Cardiac septum (tissue), 1 donor: ENCODE data around the gene DRD5. TPM values are rescaled to one million over a fixed set of nuclear protein-coding genes. Genes with fewer than 3 reads are reported as not detected.
"Not testable (repeated sequence)": the region's sequence is repeated elsewhere in the genome, so short reads cannot be mapped to it uniquely, and the experiment has no call there.

Experiments used
- DNase-seq: peaks from one replicate; pipeline ENCODE4 v3.0.0-alpha.2; 2020; ENCODE audit warnings: low spot score
- intact Hi-C: fragments of 100-400 bp; cut with DNase I; formaldehyde crosslinking; loops from one replicate; pipeline ENCODE4 v1.14.0; 2022
- long read RNA-seq: library from polyadenylated mRNA; unstranded; transcript quantifications from one replicate; pipeline ENCODE4 v2.0.0, GENCODE V29; 2021
- total RNA-seq: library from RNA; stranded (reverse); fragmentation: NEBNext Ultra II Directional; extraction: Animal tissue kit (Norgen Biotek cat#: 25700); gene quantifications from one replicate; pipeline ENCODE4 v1.2.1, GENCODE V29; 2021
- donor health status: DM: no; HTN: no; CAD: no.

Gene DRD5
- total RNA-seq: not detected
- long read RNA-seq: 0 reads

DNA sequence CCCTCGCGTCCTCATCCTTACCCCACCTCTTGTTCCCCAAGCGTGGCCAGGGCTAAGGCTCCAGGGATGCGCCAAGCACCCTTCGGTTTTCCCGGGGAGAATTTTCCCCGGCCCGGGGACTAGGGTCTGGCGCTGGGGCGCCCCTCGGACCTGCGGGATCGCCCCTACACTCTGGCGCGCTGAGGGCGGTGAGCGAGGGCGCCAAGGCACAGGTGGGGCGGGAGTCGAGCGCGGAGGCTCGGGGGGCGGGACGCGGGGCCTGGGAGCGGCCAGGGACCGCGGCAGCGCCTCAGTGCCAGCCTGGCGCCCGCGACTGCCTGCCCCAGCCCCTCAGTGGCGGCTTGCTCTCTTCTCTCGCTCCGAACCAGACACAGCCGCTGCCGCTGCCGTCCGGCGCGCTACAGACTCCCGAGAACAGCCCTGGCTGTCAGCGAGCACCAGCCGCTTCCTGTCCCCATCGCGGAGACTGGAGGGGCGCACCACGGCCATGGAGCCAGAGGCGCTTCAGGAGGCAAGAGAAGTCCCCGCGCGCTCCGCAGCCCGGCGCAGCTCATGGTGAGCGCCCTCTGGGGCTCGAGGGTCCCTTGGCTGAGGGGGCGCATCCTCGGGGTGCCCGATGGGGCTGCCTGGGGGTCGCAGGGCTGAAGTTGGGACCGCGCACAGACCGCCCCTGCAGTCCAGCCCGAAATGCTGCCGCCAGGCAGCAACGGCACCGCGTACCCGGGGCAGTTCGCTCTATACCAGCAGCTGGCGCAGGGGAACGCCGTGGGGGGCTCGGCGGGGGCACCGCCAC lies at the start of gene DRD5:
DRD5 (plus strand) TSS at position 292 of the 793 bp plus-strand sequence; CDS start at position 688, 396 bp downstream.
- intact Hi-C loops: no loop called here
- DNase-seq: no peak

DNA sequence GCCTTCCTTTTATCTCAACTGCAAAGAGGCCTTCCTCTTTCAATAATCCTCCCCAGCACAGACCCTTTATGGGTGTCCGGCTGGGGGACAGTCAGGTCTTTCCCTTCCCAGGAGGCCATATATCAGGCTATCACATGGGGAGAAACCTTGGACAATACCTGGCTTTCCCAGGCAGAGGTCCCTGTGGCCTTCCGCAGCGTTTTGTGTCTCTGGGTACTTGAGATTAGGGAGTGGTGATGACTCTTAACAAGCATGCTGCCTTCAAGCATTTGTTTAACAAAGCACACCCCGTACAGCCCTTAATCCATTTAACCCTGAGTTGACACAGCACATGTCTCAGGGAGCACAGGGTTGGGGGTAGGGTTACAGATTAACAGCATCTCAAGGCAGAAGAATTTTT lies 49.2 kb upstream of the DRD5 start:
- DNase-seq, intact Hi-C loops: not testable (repeated sequence)

DNA sequence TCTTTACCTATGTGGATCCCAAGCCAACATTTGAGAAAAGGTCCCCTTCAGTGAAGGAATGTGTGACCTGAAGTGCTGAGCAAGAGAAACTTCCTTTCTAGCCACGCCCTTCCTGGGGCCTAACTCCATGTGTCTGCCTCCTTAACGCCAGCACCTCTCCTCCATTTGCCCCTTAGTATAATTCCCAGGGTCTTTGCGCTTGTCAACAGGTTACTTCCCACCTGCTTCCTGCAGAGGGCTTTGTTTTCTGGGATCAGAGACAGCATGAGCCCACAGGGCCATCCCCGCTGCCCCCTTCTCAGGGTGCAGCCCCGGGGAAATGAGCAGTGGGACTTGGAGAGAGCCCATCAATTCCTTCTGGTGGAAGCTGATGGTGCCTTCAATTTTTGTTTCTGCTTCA lies 45.9 kb upstream of the DRD5 start:
- no peak for DNase-seq
- intact Hi-C loops: no loop called here

DNA sequence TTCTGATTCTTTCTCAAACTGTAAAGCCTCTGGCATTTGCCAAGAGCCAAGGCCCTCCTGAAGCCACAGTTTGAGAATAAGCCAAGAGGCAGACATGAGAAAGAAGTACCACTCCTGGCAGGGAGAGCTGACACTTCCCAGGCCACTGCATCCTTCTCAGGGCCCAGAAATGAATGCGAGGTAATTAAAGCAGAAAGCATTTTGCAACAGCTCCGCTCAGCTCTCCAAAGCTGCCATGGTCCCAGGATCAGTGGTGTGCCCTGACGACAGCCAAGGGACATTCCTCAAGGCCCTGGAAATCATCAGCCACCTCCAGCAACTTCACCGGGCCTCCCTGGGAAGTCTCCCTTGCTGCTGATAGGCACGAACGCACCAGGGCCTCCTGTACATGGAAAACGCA lies 44.2 kb upstream of the DRD5 start:
- intact Hi-C loops, DNase-seq: not testable (repeated sequence)

DNA sequence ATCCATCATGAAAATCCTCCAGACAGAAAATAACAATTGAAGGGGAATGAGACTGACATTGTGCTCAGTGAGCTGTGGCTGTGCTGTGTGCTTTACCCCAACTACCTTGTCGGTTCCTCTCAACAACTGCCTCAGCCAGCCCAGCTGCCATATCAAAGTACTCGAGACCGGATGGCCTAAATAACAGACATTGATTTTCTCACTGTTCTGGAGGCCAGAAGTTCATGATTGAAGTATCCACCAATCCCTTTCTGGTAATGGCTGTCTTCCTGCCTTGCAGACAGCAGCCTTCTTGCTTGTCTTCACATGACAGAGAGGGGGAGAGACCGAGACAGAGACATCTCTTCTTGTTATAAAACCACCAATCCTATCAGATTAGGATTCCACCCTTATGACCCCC lies 37.6 kb upstream of the DRD5 start:
- intact Hi-C loops, DNase-seq: not testable (repeated sequence)

DNA sequence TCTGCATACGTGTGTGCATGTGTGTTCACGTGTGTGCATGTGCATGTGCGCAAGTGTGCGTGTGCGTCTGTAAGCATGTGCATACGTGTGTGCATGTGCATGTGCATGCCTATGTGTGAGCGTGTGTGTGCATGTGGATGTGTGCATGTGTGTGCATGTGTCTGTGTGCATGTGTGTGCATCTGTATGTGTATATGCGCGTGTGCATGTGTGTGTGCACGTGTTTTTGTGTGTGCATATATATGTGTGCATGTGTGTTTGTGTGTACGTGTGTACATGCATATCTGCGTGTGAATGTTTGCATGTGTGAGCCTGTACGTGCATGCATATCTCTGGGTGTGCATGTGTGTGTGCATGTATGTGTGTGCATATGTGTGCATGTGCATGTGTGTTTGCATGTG lies 35.7 kb upstream of the DRD5 start:
- no peak for DNase-seq
- intact Hi-C loops: no loop called here

DNA sequence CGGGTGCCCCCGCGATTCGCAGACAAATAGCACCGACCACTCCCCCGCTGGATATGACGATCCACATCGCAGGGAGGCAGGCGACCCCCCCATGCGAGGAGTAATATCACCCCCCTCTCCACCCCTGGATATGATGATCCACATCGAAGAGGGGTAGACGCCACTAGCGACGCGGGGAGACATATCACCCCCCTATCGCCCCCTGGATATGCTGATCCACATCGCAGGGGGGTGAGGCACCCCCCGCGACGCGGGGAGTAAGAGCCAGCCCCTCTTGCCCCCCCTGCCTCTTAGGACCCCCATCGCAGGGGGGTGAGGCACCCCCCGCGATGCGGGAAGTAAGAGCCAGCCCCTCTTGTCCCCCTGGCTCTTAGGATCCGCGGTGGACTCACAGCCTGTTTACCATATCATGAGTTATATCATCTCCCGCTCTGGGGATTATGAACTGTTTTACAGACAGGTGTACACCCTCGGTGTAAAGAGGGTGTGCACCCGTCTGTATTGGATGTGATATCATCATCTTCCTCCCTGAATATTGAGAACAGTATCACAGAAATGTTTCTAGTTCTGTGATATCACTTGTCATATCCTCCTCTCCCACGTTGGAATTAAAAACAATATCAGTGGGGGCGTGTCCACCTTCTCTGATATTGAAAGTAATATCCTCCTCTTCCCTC lies 22.7 kb upstream of the DRD5 start:
- no peak for DNase-seq
- intact Hi-C loops: no loop called here

DNA sequence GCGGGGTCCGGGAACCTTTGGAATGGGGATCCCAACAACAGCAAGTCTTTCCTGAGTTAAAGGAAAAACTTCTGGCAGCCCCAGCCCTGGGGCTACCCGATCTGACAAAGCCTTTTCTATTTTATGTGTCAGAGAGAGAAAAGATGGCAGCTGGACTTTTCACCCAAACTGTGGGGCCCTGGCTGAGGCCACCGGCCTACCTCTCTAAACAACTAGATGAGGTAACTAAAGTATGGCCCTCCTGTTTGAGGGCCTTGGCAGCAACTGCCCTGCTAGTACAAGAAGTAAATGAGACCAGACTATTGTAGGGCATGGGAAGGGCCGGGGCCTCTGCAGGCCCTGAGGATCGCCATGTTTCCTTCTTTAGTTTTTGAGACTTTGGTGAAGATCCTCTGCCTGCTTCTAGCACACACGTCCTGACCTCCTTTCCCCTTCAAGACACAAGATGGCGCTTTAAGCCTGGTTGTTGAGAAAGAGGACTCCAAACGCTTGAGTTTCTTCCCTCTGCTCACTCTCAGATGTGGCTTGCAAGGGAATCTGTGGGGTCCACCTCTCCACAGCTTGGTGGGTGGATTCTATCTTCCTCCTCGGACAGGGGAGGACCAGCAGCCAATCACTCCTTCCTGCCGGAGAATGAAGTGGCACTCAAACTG lies 18.5 kb upstream of the DRD5 start:
- intact Hi-C loops: loop anchor here (1.0 to 5.0 kb wide), 2 partner anchors 252 to 299 kb away; no protein-coding TSS in a partner anchor
- DNase-seq: no peak

DNA sequence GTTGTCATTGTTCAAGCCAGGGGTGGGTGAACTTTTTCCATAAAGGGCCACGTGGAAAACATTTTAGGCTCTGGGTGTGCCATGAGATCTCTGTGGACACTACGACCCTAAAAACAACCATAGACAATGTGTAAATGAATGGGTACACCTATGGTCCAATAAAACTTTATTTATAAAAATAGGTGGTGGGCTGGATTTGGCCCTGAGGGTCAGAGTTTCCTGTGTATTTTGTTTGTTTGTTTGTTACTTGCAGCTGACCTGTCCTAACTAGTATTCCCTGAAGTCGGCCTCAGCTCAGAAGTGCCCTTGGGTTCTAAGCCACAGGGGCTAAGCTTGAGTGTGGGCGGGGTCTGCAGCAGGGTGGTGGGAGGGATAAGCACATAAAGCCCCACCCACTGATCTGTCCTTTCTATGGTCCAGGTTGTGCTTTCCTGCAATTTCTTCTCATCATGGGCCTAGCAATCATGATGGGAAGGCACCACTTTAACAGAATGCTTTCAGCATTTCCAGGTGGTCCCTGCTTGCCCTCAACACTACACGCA lies 17.2 kb upstream of the DRD5 start:
- DNase-seq: no peak
- intact Hi-C loops: loop anchor here (2.0 to 5.0 kb wide), 2 partner anchors 135 to 298 kb away; no protein-coding TSS in a partner anchor

DNA sequence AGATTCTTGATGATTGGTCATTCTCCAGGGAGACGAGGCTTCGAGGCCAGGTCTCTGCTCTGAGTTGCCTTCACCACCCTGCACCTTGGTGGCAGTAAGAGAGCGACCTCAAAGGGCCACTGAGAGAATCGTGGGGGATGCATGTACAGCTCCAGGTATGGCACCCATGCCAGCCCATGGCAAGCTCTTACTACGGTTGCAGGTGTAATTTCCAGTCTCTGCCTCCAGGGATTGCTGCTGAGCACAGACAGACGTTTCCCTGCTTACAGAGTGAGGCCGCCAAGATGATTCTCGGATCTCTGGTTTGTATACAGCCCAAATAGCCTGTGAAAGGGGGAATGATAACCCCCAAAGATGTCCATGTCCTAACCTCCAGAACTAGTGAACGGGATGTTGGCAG lies 16.3 kb upstream of the DRD5 start:
- no peak for DNase-seq

DNA sequence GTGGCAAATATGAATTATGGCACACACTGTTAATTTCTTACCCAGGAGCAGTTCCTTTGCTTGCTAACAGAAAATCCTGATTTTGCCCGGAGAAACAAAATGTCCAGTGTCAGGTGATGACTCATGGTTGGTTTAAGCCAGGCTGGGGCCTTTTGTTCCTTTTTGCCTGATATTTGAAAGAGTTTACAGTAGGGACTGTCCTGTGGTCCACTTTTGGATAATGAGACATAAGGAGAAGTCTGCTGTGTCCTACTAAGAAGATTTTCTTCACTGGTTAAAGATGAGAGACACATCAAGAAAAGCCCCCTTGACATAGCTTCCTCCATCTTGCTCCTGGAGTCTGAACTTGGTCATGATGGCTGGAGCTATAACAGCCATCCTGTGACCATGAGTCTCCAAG lies 12.1 kb upstream of the DRD5 start:
- intact Hi-C loops: no loop called here
- no peak for DNase-seq

More for the DNA sequence above, 16.3 kb upstream of the DRD5 start:
- intact Hi-C loops: loop anchor here (2.0 kb wide), 1 partner anchor 134 kb away; no protein-coding TSS in a partner anchor

DNA sequence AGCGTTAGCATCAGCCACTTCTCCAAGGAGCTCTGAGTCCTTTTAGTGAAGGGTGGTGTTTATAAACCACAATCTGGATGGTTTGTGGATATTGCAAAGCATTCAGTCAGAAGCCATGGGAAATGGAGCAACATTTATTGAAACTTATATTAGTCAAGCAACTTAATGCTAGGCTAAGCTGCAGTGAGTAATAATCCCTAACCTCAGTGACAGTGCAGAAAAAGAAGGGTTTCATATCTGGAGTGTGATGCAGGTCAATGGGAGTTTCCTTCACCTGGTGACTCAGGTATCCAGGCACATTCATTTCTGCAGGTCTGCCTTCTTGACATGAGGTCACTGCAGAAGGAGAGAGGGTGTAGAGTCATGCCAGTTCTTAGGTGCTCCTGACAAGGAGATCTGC lies 10.4 kb upstream of the DRD5 start:
- intact Hi-C loops: no loop called here
- DNase-seq: no peak

DNA sequence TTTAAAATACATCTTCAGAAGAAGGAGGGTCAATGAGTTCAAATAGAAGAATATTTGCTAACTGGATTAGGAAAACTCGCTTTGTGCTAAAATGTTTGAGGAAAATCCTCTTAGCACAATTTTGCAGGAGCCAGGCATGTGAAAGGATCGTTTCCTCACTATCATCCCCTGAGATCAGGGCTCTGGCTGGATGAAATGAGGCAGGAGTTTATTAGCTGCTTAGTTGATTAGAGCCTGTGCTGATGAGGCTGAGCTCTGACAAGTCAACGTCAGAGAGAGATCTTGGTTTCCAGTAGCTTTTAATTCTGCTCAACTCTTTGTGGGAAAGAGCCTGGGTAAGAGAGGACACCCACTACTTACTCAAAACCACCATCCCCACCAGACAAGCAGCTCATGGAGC lies 8.0 kb upstream of the DRD5 start:
- intact Hi-C loops: no loop called here
- DNase-seq: no peak

DNA sequence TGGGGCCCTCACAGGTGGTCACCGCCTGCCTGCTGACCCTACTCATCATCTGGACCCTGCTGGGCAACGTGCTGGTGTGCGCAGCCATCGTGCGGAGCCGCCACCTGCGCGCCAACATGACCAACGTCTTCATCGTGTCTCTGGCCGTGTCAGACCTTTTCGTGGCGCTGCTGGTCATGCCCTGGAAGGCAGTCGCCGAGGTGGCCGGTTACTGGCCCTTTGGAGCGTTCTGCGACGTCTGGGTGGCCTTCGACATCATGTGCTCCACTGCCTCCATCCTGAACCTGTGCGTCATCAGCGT lies 652 bp downstream of the DRD5 start:
- intact Hi-C loops: no loop called here
- no peak for DNase-seq

DNA sequence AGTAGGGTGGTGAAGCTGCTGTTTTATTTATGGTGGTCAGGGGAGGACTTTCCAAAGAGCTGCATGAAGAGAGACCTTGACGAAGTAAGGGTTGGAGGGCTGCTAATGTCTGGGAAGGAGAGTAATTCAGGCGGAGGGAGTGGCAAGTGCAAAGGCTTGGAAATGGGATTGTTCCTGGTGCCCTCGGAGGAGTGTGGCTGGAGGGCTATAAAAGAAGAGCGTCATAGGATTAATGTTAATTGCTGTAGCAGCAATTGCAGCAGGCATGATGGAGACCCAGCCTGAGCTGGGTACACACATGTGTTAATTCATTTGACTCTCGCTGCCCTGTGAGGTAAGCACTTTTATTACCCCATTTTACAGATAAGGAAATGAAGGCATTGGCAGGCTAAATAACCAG lies 4.5 kb downstream of the DRD5 start:
- DNase-seq, intact Hi-C loops: not testable (repeated sequence)

DNA sequence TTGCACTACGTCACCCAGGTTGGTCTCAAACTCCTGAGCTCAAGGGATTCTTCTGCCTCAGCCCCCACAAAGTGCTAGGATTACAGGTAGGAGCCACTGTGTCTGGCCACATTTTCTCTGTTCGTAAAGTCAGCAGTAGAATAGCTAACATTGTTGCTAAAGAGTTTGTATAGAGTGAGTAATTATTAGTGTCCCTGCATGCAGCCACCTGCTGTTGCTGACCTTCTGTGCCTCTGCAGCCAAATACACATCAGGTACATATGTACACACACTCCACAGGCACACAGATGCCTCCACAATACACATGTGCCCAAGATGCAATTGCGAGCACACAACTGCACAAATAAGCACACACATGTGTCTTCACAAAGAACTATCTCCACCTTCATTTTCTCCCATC lies 10.9 kb downstream of the DRD5 start:
- intact Hi-C loops: no loop called here
- DNase-seq: no peak

DNA sequence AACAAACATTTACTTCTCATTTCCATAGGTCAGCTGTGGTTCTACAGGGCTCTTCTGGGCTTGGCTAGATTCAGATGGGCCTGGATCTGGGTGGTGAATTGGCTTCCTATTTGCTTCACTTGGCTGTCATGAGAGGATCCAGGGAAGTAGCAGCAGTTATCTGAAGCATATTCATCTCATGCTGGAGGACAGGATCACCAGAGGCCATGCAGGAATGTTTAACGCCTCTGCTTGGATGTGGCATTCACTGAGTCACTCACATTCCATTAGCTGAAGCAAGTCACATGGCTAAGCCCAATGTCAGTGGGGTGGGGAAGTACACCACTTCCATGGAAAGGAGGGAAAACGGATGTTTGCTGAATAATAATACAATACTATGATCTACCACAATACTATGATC lies 15.2 kb downstream of the DRD5 start:
- DNase-seq, intact Hi-C loops: not testable (repeated sequence)

DNA sequence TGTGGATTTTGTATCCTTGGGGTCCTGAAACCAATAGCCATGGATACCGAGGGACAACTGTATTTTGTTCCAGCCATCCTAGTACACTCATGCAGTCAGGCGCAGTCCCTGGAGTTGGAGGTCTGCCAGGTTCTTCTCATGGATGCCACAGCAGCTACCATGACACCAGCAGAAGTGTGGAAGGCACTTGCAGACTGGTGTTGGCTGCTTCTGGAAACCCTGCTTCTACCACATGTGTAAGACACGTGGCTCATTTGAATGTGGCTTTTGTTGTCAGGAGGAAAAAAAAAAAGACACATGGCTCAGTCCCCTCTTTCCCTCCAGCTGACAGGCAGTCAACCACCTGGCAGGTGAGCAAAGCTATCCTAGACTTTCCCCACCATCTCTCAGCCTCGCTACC lies 19.4 kb downstream of the DRD5 start:
- no peak for DNase-seq

DNA sequence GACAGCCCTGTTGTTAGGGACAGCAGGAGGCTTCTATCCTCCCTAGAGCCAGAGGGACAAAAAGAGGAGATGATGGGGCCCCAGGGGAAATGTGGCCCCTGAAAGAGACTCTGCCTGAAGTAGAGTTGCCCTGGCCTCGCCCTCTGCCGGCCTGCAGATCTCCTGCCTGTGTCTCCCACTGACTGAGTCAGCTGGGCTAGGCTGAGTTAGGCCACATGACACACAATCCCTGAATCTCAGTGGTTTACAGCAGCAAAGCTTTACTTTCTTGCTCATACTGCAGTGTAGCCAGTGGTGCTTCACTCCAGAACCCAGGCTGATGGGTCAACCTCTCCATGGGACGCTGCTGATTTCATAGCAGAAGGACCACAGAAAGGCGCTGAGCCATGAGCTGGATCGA lies 23.5 kb downstream of the DRD5 start:
- DNase-seq: no peak
- intact Hi-C loops: no loop called here

More for the DNA sequence above, 19.4 kb downstream of the DRD5 start:
- intact Hi-C loops: no loop called here

DNA sequence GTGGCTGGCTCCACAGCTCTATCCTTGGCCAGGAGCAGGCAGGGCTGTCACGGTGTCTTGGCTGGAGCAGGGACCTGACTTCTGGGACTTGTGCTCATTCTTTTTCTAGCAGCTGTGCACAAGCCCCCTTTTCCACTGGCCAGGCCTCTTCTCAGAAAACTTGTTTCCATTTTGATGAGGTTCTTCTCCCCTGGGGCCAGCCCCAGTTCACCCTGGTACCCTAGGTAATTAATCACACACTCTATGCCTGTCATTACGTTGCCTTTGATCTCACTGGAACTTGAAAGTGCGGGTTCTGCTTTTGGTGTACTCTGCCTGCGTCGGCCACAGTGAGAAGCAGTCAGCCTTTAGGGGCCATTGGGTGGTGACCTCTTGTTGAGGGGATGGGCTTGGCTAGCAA lies 26.6 kb downstream of the DRD5 start:
- intact Hi-C loops: no loop called here
- DNase-seq: no peak
